Neural progenitor cell (in vitro differentiated cells): ENCODE results near the gene SLC28A3.

Source experiments
- EZH2 ChIP-seq: fragments of 200-600 bp; sonication (generic); IDR thresholded peaks from 2 replicates; pipeline ENCODE4 v1.6.1; 2017; ENCODE audit warnings: antibody characterized with exemption, mild to moderate bottlenecking, moderate library complexity
- TF ChIP-seq, protein P1 (sequence below): fragments of 200-600 bp; sonication (generic); IDR thresholded peaks from 2 replicates; pipeline ENCODE4 v1.5.1; 2017; ENCODE audit warnings: antibody characterized with exemption, mild to moderate bottlenecking

DNA sequence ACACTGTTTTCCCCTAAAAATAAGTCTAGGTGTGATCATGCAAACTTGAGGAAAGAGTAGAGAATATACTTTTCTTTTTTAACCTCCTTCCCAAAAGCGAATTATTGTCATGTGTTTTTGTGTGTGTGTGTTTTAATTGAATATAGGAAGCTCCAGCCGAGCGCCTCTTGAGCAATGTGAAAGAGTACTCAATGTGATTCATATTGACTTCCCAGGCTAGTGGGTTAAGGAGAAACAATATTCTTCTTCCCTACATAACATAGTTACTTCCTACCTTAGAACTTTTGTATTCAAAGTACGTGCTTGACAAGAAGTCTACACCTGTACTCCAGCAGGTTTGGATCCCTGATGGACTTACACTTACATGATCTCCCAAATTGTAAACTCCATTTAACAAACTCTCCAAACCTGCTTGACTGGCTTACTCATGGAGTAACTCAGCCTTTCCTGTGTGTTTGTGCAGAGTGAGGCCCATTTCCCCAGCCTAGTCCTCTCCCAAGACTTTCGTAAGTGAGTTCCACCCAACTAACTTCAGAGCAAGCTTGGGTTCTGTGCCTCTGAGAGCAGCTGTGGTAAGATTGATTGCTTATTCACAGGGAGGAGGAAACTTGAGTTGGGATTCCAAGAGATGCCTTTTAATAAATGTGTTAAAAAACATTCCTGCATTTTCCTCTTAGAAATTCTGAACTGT lies 9.3 kb downstream of the SLC28A3 start:
- no peak for TF ChIP-seq EZH2
- TF ChIP-seq, protein P1, sequence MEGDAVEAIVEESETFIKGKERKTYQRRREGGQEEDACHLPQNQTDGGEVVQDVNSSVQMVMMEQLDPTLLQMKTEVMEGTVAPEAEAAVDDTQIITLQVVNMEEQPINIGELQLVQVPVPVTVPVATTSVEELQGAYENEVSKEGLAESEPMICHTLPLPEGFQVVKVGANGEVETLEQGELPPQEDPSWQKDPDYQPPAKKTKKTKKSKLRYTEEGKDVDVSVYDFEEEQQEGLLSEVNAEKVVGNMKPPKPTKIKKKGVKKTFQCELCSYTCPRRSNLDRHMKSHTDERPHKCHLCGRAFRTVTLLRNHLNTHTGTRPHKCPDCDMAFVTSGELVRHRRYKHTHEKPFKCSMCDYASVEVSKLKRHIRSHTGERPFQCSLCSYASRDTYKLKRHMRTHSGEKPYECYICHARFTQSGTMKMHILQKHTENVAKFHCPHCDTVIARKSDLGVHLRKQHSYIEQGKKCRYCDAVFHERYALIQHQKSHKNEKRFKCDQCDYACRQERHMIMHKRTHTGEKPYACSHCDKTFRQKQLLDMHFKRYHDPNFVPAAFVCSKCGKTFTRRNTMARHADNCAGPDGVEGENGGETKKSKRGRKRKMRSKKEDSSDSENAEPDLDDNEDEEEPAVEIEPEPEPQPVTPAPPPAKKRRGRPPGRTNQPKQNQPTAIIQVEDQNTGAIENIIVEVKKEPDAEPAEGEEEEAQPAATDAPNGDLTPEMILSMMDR = no peak
